ENCODE data around the gene SORCS2.

SORCS2 gene

DNA sequence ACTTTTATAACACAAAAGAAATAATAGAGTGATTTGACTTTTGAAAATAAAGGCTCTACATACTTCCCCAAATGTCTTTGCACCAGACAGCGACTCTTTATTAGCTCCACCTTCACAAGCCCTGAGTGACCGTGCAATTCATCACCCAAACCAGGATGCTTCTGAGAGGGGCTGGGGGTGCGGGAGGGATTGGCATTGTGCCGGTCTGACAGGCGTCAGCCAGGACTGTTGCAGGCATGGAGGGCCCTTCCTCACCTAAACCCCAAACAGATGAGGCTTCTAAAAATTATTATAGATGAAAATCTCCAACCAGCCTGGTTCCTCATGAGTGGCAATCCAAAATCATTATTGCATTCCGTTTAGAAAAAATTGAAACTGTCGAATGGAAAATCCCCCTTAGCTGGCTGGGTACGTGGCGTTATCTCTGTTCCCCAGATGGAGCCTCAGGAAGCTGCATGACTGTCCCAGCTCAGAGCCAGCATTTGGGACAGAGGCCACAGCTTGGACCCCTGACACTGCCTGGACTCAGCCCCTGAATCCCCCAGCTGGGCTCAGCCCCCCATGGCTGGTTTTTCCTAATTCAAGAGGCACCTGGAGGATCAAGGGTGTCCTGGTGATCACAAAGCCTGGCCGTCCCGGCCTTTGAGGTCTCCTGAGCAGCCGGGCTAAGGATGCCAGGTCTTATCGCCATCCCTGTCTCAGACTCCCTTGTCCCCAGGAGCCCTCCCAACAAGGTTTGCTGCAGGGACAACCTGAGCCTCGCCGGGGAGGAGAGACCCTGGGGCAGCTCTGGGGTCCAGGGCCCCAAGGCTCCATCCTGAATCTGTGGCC lies 60.4 kb downstream of the SORCS2 start:
- H3K4me1 ChIP-seq (ENCODE audit: insufficient read depth, low read length): no peaks in the 10 kb centered on the region
- no peaks in the 10 kb centered on the region for H3K27me3 ChIP-seq (ENCODE audit: insufficient read depth, low read length)
- no peaks in the 10 kb centered on the region for H3K36me3 ChIP-seq (ENCODE audit: insufficient read depth, low read length)
- no peak overlapping the region for H3K4me3 ChIP-seq (ENCODE audit: low read length)
- no peaks in the 10 kb centered on the region; the same call in 1 of the 2 replicates for H3K9me3 ChIP-seq (ENCODE audit: insufficient read depth, low read depth, low read length)
- H3K9ac ChIP-seq (ENCODE audit: low read depth, low read length): no peak overlapping the region
- H3K27ac ChIP-seq (ENCODE audit: low read depth, low read length): no peak overlapping the region
- WGBS: 95% methylated on average over 14 of the region's 15 CpGs

DNA sequence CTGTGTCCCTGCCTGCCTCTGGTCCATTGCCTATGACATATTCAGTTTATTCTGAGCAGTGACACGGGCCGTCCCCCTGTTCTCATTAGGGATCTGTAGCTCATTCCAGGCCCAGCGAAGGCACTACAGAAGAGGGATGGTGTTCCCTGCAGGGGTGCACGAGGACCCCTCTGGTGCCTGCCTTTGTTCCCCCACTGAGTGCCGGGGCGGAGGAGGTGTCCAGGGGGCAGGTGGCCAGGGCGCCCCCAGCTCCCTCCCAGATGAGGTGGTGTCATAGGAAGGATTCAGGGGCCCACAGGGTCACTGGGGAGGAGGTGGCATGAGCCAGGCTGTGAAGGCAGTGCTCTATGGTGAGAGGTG lies 61.0 kb downstream of the SORCS2 start:
- H3K9ac ChIP-seq (ENCODE audit: low read depth, low read length): no peak overlapping the region
- H3K27ac ChIP-seq (ENCODE audit: low read depth, low read length): no peak overlapping the region
- H3K36me3 ChIP-seq (ENCODE audit: insufficient read depth, low read length): no peaks in the 10 kb centered on the region
- WGBS: 92% methylated on average over 7 of the region's 7 CpGs
- no peaks in the 10 kb centered on the region for H3K4me1 ChIP-seq (ENCODE audit: insufficient read depth, low read length)
- no peaks in the 10 kb centered on the region for H3K27me3 ChIP-seq (ENCODE audit: insufficient read depth, low read length)
- H3K9me3 ChIP-seq (ENCODE audit: insufficient read depth, low read depth, low read length): no peaks in the 10 kb centered on the region; the same call in 1 of the 2 replicates
- H3K4me3 ChIP-seq (ENCODE audit: low read length): no peak overlapping the region

DNA sequence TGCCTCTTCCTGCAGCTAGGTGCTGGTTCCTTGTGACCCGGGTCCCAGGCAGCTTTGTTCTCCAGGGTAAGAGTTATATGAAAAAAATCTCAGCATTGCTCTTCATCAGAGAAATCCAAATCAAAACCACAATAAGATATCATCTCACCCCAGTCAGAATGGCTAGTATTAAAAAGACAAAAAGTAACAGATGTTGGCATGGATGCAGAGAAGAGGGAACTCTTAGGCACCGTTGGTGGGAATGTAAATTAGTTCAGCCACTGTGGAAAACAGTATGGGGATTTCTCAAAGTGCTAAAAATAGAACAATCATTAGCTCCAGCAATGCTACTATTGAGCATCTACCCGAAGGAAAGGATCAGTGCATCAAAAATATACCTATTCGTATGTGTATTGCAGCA lies 61.5 kb downstream of the SORCS2 start:
- Histone ChIP-seq H3K9me3 (ENCODE audit: insufficient read depth, low read depth, low read length) (no peaks in the 10 kb centered on the region; the same call in 1 of the 2 replicates), H3K27ac (ENCODE audit: low read depth, low read length) (no peak overlapping the region), H3K36me3 (ENCODE audit: insufficient read depth, low read length) (no peaks in the 10 kb centered on the region), H3K4me1 (ENCODE audit: insufficient read depth, low read length) (no peaks in the 10 kb centered on the region), H3K27me3 (ENCODE audit: insufficient read depth, low read length) (no peaks in the 10 kb centered on the region), H3K9ac (ENCODE audit: low read depth, low read length) (no peak overlapping the region), H3K4me3 (ENCODE audit: low read length) (no peak overlapping the region)
- 72% methylated on average over 4 of the region's 4 CpGs for WGBS

DNA sequence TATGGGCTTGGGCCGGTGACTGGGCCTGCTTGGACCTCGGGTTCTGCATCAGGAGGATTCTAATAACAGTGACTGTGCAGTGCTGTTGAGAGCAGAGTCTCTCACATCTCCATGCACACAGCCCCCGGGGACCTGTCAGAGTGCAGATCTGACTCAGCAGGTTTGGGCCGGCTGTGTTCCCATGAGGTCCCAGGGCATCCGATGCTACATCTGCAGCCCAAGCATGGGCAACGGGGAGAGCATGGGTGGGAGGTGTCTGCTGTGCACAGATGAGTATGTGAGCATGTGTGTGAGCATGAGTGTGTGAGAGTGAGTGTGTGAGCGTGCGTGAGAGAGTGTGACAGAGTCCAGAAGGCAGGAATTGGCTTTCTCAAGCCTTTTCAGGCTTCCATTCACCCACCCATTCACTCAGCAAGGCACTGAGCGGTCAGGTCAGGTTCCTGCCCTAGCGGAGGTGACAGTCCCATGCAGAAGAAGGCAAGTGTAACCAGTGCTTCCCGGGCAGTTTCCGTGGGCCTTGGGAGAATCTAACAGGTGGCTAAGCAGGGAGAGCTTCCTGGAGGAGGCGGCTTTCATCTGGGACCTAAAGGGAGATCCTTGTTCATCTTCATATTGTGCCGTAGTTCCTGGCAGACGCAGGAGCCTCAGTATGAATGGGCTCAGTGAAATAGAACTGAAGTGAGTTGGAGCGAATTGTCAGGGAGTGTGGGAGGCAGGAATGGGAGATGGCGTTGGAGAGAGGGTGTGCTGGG lies 62.6 kb downstream of the SORCS2 start:
- H3K27ac ChIP-seq (ENCODE audit: low read depth, low read length): no peak overlapping the region
- 94% methylated on average over 17 of the region's 17 CpGs for WGBS
- no peaks in the 10 kb centered on the region for H3K27me3 ChIP-seq (ENCODE audit: insufficient read depth, low read length)

DNA sequence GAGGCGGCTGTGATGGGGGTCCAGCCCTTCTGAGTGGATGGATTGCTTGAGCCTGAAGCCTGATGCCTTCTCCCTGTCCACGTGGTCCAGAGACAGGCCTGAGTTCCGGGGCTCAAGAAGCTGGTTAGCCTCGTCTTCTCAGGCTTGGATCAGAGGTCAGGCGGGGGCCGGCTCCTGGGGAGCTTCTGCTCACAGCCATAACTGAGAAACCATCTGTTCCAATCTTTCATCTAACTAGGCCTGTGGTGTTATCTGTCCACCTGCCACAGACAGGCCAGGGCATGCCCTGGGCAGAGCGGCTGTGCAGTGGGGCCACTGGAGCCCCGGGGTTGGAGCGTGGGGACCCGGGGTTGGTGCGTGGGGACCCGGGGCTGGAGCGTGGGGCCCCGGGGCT lies 63.1 kb downstream of the SORCS2 start:
- WGBS: 95% methylated on average over 13 of the region's 14 CpGs
- no peak overlapping the region for H3K4me3 ChIP-seq (ENCODE audit: low read length)
- no peak overlapping the region for H3K9ac ChIP-seq (ENCODE audit: low read depth, low read length)
- no peaks in the 10 kb centered on the region for H3K4me1 ChIP-seq (ENCODE audit: insufficient read depth, low read length)
- no peaks in the 10 kb centered on the region for H3K9me3 ChIP-seq (ENCODE audit: insufficient read depth, low read depth, low read length)
- H3K27me3 ChIP-seq (ENCODE audit: insufficient read depth, low read length): no peaks in the 10 kb centered on the region
- H3K36me3 ChIP-seq (ENCODE audit: insufficient read depth, low read length): no peaks in the 10 kb centered on the region
- H3K27ac ChIP-seq (ENCODE audit: low read depth, low read length): no peak overlapping the region

More for the DNA sequence above, 62.6 kb downstream of the SORCS2 start:
- Histone ChIP-seq H3K4me1 (ENCODE audit: insufficient read depth, low read length) (no peaks in the 10 kb centered on the region), H3K9me3 (ENCODE audit: insufficient read depth, low read depth, low read length) (no peaks in the 10 kb centered on the region), H3K4me3 (ENCODE audit: low read length) (no peak overlapping the region), H3K9ac (ENCODE audit: low read depth, low read length) (no peak overlapping the region), H3K36me3 (ENCODE audit: insufficient read depth, low read length) (no peaks in the 10 kb centered on the region)

DNA sequence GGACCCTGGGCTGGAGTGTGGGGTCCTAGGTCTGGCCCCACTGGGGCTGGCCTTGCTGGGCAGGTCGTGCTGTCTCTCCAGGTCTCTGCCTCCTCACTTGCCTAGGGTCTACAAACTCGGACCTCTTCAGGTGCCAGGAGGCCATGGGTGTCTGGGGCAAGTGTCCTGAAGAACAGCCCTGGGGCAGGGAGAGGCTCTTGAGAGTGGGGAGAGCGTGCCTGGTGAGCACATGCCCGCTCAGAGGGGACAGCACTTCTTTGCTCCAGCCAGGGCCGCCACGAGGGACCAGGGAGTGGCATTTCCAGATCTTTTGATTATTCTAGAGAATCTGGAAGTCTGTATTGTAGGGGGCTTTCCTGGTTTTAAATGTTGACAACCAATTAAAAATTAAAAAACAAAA lies 63.7 kb downstream of the SORCS2 start:
- no peak overlapping the region for H3K27ac ChIP-seq (ENCODE audit: low read depth, low read length)
- WGBS: 86% methylated on average over 6 of the region's 6 CpGs
- no peaks in the 10 kb centered on the region for H3K9me3 ChIP-seq (ENCODE audit: insufficient read depth, low read depth, low read length)
- no peaks in the 10 kb centered on the region for H3K36me3 ChIP-seq (ENCODE audit: insufficient read depth, low read length)
- no peak overlapping the region for H3K9ac ChIP-seq (ENCODE audit: low read depth, low read length)
- H3K27me3 ChIP-seq (ENCODE audit: insufficient read depth, low read length): no peaks in the 10 kb centered on the region
- H3K4me3 ChIP-seq (ENCODE audit: low read length): no peak overlapping the region
- H3K4me1 ChIP-seq (ENCODE audit: insufficient read depth, low read length): no peaks in the 10 kb centered on the region

DNA sequence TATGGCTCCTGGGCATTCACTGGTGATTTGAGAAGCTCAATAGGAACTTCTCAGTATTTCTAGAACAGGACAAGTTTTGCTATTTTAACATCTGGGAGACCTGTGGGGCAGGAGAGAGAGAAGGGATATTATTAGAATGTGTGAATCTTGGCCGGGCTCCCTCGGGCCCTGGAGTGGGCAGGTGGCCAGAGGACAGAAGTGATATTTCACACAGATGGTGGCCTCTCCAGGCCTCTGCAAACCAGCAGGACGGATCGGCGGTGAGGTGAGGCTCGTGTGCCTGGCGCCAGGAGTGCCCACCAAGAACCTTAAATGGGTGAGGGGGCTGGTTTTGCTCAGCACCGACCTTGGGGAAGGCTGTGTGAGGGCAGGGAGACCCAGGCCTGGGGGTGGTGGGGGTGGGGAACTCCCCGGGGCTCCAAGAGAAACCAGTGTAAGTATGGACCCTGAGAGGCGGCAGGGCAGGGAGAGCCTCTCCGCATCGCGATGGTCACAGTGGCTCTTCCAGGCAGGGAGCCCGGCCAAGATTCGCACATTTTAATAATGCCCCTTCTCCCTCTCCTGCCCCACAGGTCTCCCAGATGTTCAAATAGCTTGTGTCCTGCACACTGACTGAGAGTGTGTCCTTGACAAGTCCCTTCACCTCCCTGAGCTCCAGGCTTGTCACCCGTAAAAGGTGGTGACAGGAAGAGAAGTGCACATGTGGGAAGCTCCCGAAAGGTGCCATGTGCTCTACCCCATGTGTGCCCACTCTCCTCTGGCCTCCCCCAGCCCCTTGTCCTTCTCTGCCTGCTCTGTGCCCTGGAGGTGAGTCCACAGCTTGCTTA lies 64.9 kb downstream of the SORCS2 start:
- WGBS: 86% methylated on average over 17 of the region's 17 CpGs
- Histone ChIP-seq H3K9ac (ENCODE audit: low read depth, low read length) (no peak overlapping the region), H3K27ac (ENCODE audit: low read depth, low read length) (no peak overlapping the region), H3K4me3 (ENCODE audit: low read length) (no peak overlapping the region), H3K36me3 (ENCODE audit: insufficient read depth, low read length) (no peaks in the 10 kb centered on the region), H3K4me1 (ENCODE audit: insufficient read depth, low read length) (no peaks in the 10 kb centered on the region), H3K9me3 (ENCODE audit: insufficient read depth, low read depth, low read length) (no peaks in the 10 kb centered on the region), H3K27me3 (ENCODE audit: insufficient read depth, low read length) (no peaks in the 10 kb centered on the region)

DNA sequence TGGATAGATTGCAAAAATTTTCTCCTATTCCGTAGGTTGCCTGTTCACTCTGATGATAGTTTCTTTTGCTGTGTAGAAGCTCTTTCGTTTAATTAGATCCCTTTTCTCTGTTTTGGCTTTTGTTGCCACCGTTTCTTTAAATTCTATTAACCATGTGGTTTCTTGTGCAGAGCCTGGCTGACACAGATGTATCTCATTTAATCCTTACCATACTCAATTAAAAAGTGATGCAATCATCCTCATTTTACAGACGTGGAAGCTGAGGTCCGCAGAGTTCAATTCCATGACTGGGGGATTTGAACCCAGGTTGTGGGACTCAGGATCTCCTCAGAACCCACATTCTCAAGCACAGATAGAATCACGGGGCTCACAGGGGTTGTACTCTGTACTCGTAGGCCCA lies 66.7 kb downstream of the SORCS2 start:
- Histone ChIP-seq H3K9me3 (ENCODE audit: insufficient read depth, low read depth, low read length) (no peaks in the 10 kb centered on the region), H3K36me3 (ENCODE audit: insufficient read depth, low read length) (no peaks in the 10 kb centered on the region), H3K4me3 (ENCODE audit: low read length) (no peak overlapping the region), H3K4me1 (ENCODE audit: insufficient read depth, low read length) (no peaks in the 10 kb centered on the region), H3K27ac (ENCODE audit: low read depth, low read length) (no peak overlapping the region), H3K9ac (ENCODE audit: low read depth, low read length) (no peak overlapping the region), H3K27me3 (ENCODE audit: insufficient read depth, low read length) (no peaks in the 10 kb centered on the region)
- 95% methylated on average over 6 of the region's 7 CpGs for WGBS

DNA sequence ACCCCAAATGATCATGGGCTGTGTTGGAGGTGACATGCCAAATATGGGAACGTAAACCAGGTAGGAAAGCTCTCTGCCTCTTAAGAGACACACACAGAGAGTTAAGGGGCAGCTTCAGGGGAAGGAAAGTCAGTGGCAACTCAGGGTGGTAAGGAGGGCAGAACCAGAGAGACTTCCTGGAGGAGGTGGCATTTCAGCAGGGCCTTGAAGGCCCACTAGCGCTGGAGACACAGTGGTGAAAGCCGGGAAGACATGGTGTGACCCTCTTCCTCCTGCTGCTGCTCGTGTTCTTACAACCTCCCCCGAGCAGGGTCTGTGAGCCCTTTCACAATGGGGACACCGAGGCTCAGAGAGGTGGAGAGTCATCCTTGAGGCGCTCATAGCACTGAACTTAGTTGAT lies 68.2 kb downstream of the SORCS2 start:
- no peak overlapping the region for H3K27ac ChIP-seq (ENCODE audit: low read depth, low read length)
- H3K9ac ChIP-seq (ENCODE audit: low read depth, low read length): no peak overlapping the region
- H3K36me3 ChIP-seq (ENCODE audit: insufficient read depth, low read length): no peaks in the 10 kb centered on the region
- H3K27me3 ChIP-seq (ENCODE audit: insufficient read depth, low read length): no peaks in the 10 kb centered on the region
- no peaks in the 10 kb centered on the region for H3K9me3 ChIP-seq (ENCODE audit: insufficient read depth, low read depth, low read length)
- 93% methylated on average over 7 of the region's 7 CpGs for WGBS
- H3K4me1 ChIP-seq (ENCODE audit: insufficient read depth, low read length): no peaks in the 10 kb centered on the region
- no peak overlapping the region for H3K4me3 ChIP-seq (ENCODE audit: low read length)

DNA sequence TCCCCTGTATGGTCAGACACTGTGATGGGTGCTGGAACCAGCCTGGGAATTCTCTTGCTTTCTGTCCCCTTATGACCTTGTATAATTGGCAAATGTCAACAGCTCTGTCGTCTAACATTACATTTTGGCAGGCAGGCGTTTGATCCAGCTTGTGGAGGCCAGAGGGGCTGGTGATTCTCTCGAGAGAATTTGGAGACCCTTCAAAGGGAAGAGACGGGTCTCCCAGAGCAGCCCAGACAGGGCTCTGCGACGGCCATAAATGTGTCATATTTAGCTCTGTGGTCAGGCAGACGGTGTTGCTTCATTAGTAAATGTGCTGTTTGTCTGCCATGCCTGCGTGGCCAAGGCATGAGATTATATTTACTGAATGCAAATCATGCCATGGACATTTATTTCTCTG lies 68.7 kb downstream of the SORCS2 start:
- Histone ChIP-seq H3K9me3 (ENCODE audit: insufficient read depth, low read depth, low read length) (no peaks in the 10 kb centered on the region), H3K27me3 (ENCODE audit: insufficient read depth, low read length) (no peaks in the 10 kb centered on the region), H3K4me1 (ENCODE audit: insufficient read depth, low read length) (peaks cover 4% of the 10 kb centered on the region; the same call in 1 of the 2 replicates), H3K36me3 (ENCODE audit: insufficient read depth, low read length) (no peaks in the 10 kb centered on the region), H3K4me3 (ENCODE audit: low read length) (no peak overlapping the region), H3K9ac (ENCODE audit: low read depth, low read length) (no peak overlapping the region), H3K27ac (ENCODE audit: low read depth, low read length) (no peak overlapping the region)
- WGBS: 90% methylated on average over 8 of the region's 8 CpGs

DNA sequence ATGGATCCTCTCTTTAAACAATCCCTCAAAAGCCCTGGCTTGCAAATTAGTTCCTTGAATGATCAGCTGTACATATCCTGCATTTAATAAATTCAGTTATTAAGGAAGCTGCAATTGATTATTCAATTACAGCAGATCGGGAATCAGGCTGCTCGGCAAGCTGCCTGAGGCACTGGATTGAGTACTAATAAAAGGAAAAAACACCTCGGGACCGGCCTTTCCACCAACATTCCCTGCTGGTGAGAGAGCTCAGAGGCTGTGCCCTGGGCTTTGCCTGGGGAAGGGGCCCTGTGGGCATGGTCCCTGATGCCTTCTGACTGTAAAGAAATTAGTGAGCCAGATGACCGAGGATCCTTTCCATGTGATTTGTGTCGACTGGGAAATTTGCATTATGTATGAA lies 69.2 kb downstream of the SORCS2 start:
- Histone ChIP-seq H3K9me3 (ENCODE audit: insufficient read depth, low read depth, low read length) (no peaks in the 10 kb centered on the region), H3K27me3 (ENCODE audit: insufficient read depth, low read length) (no peaks in the 10 kb centered on the region), H3K4me3 (ENCODE audit: low read length) (no peak overlapping the region), H3K27ac (ENCODE audit: low read depth, low read length) (no peak overlapping the region), H3K4me1 (ENCODE audit: insufficient read depth, low read length) (peaks cover 8% of the 10 kb centered on the region; the same call in 1 of the 2 replicates), H3K9ac (ENCODE audit: low read depth, low read length) (no peak overlapping the region), H3K36me3 (ENCODE audit: insufficient read depth, low read length) (no peaks in the 10 kb centered on the region)
- WGBS: 89% methylated on average over 6 of the region's 6 CpGs

All from HUES64 (cell line).